Loucy (cell line): ENCODE data around the gene RUSF1.

Source experiments
- CTCF ChIP-seq: fragments of 200-600 bp; sonication (generic); conservative IDR thresholded peaks from 2 replicates; pipeline ENCODE4 v1.5.1; 2014; ENCODE audit warnings: mild to moderate bottlenecking, antibody characterized with exemption, low read length
- EZH2phosphoT487 ChIP-seq: fragments of 200-600 bp; IDR thresholded peaks from 2 replicates; pipeline ENCODE4 v1.6.1; 2018; ENCODE audit warnings: antibody characterized with exemption, mild to moderate bottlenecking, moderate library complexity, borderline replicate concordance

GRCh38 chr16:31507617-31507928, 618 bp downstream of the RUSF1 start:
- TF ChIP-seq CTCF (no peak), EZH2phosphoT487 (no peak)
